Neural progenitor cell (in vitro differentiated cells): Measurements from ENCODE around the gene CD22.

Source experiments
- CTCF ChIP-seq: fragments of 200-600 bp; sonication (generic); IDR thresholded peaks from 2 replicates; pipeline ENCODE4 v1.5.1; 2017; ENCODE audit warnings: antibody characterized with exemption, mild to moderate bottlenecking
- EZH2 ChIP-seq: fragments of 200-600 bp; sonication (generic); IDR thresholded peaks from 2 replicates; pipeline ENCODE4 v1.6.1; 2017; ENCODE audit warnings: antibody characterized with exemption, mild to moderate bottlenecking, moderate library complexity

- TF ChIP-seq CTCF (no peak), EZH2 (no peak)
Observed at GRCh38 chr19:35378356-35378755, 49.4 kb downstream of the CD22 start.
